Fibroblast of skin of right quadriceps (primary cell): Measurements from ENCODE around the gene MTX1.
A peak's percentile ranks its signal among the peaks of the same experiment; 100 is the strongest.

Source experiments
- DNase-seq: peaks from one replicate; pipeline ENCODE4 v3.0.0-alpha.2; 2013

The MTX1 gene

DNA sequence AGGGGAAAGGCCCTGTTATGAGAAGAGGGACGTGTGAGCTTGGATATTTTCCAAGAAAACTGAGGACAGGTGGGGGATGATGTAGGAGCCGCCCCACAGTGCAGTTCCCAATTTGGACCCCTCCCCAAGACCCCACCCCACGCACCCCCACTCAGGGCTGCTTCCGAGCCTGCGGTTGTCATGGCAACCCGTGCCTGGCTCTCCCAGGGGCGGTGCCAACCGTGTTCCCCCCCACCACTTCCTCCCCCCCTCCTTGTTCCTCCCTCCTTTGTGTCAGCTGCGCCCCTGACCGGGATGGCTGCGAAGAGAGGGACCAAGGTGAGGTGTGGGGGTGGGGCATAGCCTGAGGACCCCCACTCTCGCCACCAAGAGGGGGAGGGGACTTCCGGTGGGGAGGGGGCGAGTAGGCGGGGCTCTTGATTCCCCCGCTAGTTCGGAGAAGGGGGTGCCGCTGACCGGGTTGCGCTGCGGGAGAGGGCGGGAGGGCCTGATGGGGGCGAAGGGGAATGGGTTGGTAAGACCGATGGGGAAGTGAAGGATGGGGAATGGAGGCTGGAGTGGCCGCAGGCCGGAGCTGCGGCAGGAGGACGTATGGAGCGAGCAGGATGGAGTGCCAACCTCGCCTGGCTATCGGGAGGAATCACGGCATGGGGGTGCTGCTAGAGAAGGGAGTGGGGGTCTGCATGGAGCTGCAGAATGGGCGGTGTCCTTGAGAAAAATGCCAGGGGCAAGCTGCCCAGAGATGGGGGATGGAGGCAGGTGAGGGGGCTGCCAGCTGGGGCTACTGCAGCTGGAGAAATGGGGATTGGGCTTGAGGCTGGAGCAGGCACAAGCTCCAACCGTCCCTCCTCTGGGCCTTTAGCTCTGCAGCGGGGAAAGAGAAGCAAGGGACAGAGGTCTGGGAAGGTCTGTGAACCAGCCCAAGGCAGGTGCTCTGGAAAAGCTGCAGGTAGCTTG, 33.9 kb upstream of the MTX1 start:
- DNase-seq = peak; percentile 46

DNA sequence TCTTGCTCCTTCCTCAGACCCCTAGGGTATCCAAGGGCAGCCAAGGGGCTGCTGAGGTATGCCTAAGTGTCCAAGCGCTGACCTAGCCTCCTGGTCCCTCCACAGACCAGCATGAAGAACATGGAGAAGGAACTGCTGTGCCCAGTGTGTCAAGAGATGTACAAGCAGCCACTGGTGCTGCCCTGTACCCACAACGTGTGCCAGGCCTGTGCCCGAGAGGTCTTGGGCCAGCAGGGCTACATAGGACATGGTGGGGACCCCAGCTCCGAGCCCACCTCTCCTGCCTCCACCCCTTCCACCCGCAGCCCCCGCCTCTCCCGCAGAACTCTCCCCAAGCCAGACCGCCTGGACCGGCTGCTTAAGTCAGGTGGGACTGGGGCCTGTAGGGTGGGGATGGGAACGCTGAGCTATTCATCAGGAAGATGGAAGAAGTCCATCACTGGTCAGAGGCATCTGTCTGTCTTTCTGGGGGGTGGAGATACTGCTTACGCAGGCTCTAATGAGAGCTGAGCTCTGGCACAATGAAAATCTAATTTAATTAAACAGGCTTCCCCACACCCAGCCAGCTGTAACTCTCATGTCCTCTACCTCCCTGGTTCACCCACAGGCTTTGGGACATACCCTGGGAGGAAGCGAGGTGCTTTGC, 33.1 kb upstream of the MTX1 start:
- DNase-seq = no peak

DNA sequence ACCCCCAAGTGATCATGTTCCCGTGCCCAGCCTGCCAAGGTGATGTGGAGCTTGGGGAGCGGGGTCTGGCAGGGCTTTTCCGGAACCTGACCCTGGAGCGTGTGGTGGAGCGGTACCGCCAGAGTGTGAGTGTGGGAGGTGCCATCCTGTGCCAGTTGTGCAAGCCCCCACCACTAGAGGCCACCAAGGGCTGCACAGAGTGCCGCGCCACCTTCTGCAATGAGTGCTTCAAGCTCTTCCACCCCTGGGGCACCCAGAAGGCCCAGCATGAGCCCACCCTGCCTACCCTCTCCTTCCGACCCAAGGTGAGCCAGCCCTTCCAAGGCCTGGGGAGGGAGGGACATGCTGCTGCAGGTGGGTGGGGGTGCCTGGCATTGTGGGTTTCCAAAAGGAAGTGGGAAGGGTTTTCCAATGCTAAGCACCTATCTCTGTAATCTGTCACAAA, 32.5 kb upstream of the MTX1 start:
- DNase-seq = no peak

DNA sequence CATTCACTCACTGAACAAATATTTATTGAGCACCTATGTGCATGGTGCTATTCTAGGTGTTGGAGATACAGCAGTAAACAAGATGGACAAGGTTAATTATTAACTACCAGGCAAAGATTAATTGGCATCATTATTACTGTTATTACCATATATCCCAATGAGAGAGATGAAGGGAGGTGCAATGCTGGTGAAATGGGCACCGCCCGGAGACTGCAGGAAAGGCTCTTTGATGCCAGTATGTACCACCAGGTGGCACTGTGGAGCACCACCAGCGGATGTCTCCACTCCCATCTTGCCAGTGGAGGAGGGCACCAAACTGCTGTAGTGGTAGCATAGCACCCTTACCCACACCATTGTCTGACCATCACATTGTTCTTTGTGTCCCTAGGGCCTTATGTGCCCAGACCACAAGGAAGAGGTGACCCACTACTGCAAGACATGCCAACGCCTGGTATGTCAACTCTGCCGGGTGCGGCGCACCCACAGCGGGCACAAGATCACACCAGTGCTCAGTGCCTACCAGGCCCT, 31.9 kb upstream of the MTX1 start:
- peak; percentile 62 for DNase-seq

DNA sequence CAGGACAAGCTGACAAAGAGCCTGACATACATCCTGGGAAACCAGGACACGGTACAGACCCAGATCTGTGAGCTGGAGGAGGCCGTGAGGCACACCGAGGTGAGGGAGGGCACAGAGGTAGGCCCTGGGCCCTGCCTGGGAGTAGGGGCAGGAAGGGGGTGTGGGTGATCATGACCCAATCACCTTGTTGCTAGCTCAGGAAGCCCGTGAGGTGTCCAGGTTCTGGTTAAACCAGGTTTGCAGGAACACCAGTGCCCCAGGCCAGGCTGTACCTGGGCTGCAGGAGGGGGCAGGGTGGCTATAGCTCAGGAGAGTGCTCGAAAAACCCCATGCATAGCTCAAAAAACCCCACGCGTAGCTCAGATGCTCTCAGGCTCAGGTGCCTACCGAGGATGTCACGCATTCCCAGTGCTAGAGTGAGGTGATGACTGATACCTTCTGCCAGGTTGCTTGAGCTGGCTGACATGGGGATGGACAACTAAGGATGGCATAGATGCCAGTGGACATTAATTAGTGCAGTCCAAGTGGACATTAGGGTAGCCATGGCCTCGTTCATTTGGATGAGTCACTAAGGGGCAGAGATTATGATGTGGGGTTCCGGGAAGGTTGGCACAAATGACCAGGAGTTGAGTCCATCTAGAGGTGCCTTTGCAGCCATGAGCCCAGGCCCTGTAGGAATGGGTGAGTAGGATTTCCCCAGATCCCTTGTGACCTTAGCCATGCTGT, 31.1 kb upstream of the MTX1 start:
- no peak for DNase-seq

DNA sequence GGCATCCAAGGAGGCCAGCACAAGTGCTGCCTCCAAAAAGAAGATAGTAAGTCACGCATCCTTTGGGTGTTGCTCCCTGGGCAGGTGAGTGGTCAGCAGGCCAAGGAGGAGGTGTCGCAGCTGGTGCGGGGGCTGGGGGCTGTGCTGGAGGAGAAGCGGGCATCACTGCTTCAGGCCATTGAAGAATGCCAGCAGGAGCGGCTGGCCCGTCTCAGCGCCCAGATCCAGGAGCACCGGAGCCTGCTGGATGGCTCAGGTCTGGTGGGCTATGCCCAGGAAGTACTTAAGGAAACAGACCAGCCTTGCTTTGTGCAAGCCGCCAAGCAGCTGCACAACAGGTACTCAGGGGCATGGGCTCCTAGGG, 30.6 kb upstream of the MTX1 start:
- DNase-seq = no peak

DNA sequence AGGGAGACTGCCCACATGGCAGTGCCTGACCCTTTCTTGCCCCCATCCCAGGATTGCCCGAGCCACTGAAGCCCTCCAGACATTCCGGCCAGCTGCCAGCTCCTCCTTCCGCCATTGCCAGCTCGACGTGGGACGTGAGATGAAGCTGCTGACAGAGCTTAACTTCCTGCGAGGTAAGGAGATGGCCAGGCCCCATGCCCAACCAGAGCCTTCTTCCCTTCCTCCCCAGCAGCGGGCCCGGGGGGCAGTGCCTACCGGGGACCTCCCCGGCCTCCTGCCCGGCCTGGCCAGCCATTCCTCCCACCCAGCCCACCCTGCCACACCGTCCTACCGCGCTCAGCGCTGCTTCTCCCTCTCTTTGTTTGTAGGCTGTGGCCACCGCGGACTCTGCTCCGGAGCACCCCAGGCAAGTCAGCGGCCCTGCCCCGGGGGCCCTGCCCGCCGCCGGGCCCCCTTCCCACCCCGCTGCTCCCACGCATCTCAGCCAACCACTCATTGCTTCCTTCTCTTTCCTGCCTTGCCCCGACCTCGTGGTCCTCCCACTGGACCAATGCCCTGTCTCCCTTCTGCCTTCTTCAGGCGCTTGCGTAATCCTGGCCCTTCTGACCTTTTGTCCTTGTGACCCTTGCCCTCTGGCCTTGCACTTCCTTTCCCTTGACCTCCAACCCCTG, 29.9 kb upstream of the MTX1 start:
- DNase-seq = no peak

DNA sequence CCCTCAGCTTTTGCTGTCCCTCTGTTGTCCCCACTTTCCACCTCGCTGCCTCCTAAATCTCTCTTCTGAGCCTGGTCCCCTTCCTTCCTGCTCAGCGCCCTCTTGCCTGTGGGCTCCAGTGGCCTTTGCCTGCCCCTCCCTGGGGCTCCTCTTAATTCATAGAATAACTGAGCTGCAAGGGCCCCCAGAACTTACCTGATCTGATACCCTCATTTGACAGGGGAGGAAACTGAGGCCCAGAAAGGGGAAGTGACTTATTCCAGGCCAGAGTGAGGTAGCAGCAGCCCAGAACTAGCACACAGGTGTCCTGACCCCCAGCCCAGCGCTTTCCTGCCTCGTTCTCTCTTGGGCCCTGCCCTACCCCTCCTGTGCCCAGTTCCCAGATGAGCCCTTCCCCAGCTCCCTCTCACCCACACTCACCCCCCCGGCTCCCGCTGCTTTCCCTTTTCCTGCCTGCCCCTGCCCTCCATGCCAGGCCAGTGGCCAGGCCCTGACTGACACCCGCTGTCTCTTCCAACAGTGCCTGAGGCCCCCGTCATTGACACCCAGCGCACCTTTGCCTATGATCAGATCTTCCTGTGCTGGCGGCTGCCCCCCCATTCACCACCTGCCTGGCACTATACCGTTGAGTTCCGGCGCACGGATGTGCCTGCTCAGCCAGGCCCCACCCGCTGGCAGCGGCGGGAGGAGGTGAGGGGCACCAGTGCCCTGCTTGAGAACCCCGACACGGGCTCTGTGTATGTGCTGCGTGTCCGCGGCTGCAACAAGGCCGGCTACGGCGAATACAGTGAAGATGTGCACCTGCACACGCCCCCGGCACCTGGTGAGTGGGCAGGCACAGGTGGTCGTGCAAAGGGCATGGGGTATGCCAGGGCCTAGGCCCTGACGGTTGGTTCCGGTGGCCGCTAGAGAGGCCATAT, 29.1 kb upstream of the MTX1 start:
- DNase-seq = no peak

DNA sequence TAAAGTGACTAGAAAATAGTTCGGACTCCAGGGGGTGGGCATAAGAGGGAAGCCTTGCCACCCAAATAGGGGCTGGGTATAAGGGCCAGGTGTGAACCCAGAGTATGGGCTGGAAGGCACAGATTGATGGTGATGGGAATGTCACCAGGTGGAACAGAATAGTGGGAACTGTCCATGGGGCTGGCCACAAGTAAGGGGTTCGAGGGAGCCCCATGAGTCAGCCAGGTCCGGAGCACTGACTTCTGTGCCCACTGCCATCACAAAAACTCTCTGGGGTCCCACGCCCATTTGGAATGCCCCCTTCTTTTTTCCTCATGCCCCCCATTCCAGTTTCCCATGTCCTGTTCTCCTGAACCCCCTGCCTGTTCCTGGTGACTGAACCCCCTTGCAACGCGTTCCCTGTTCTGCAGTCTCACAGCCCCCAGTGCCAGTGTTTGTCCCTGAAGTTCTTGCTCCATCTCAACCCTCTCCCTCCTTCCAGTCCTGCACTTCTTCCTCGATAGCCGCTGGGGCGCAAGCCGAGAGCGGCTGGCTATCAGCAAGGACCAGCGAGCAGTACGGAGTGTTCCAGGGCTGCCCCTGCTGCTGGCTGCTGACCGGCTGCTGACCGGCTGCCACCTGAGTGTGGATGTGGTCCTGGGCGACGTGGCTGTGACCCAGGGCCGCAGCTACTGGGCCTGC, 27.0 kb upstream of the MTX1 start:
- no peak for DNase-seq

DNA sequence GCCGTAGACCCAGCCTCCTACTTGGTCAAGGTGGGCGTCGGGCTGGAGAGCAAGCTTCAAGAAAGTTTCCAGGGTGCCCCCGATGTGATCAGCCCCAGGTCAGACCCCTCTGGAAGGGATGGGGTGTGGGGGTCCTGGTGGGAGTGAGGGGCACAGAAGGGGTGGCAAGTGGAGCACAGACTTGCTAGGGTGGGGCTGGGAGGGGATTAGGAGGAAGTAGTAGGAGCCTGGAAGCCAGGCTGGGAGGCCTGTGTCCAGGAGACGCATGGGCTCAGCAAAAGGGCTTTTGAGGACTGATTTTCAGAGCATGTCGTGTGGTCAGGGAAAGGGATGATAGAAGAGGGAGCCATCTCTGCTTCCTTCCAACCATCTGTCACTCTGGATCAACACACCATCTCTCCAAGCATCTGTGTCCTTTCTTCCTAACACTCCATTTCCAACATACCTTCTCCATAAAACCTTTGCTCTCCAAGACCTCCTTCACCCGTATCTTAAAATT, 26.4 kb upstream of the MTX1 start:
- DNase-seq = no peak

DNA sequence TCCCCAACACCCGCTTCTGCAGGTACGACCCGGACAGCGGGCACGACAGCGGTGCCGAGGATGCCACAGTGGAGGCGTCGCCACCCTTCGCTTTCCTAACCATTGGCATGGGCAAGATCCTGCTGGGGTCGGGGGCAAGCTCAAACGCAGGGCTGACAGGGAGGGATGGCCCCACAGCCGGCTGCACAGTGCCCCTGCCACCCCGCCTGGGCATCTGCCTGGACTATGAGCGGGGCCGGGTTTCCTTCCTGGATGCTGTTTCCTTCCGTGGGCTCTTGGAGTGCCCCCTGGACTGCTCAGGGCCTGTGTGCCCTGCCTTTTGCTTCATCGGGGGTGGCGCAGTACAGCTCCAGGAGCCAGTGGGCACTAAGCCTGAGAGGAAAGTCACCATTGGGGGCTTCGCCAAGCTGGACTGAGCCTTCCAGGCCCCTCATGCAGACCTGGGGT, 24.7 kb upstream of the MTX1 start:
- no peak for DNase-seq

DNA sequence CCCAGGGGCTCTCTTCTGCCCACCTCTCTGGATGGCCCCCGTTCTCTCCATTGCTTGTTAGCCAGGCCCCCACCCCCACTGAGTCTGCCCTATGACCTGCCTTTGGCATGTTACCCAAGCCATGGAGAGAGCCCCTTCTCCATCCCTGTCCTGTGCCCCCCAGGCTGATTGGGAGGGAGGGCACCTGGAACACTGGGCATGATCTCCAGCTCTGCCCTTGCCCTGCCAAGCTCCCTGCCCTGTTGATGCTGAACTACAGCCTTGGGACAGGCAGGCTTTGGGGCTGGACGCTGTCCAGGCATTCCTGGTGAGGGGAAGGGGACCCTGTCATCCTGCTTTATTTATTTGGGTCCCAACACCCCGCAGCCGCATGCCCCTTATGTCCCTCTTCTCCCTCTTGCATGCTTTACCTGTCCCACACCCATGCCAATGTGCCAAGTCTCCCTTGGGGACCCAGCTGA, 24.1 kb upstream of the MTX1 start:
- DNase-seq = no peak

DNA sequence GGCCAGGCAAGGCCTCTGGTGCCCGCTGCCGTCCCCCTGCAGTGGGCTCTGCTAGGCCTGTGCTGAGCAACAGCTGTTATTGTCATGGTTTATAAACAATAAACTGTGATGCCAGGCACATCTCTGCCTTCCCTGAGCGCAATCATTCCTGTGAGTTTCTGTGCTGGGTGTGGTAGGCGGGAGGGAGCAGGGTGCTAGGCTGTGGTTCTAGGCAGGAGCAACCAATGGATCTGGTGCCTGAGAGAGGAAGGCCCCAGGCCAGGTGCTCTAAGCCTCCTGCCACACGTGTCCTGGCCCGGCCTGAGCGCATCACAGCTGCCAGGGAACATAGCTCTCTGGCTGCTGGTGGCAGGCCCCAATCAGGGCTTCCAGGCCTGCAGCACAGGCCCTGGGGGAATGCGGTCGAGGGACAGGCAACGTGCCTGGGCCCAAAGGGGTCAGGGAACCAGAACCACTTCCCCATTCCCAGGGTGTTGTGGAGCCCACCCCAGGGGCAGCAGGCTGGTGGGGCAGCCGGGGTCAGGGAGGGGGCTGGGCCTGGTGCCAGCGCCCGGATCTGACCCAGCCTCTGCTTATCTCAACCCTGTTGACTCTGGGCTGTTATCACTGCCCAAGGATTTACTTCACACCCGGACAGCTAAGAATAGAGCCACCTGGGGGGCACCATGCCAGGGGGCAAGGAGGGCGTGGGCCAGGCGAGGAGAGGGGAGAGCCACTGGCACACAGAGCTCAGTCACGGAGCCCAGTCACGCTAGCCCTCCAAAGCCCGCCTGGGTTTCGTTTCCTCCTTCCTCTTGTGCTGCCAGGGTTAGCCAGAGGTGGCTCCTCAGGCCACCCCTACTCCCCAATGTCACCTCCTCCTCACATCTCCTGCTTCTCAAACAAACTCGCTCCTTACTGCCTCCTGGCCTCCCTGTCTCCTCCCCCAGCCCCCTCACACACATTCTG, 23.4 kb upstream of the MTX1 start:
- DNase-seq = no peak

DNA sequence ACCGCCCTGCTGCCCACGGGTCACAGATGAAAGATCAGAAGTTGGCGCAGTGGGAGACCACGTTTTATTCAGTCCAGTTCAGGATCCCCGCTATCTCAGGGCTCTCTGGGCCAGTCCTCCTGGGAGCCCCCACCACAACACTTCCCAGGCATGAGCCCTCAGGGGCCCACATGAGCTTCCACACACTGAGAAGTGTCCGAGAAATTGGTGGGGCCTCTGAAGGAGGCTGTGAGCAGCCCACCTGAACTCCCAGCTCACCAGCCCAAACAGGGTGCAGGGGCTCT, 22.8 kb upstream of the MTX1 start:
- no peak for DNase-seq

DNA sequence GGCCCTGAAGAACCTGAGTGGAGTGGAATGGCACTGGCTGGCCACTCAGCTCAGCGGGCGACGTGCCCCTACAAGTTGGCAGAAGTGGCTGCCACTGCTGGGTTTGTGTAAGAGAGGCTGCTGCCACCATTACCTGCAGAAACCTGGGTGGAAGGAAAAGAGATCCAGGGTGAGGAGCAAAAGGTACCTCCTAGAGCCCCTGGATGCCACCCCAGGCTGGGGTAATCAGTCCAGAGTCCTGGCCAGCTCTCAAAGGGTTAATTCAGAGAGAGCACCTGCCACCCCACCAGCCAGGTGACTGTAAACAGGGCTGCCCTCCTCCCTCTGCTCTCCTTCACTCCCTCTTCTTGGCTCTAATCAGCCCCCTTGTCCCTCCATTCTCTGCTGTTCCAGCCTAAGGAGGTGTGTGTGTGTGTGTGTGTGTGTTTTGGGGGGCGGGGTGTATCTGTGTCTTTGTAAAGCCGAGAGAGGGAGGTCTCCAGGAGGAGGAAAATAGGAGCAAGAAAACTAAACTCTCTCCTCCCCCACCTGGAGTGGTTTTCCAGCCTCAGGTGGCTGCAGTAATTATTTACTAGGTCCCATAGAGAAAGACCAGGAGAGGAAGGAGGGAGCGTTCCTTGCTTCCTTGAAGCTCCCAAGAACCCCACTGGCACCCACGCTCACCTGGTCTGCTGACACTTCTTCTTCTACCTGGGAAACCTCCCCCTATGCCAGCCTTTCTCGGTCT, 22.3 kb upstream of the MTX1 start:
- DNase-seq = no peak

DNA sequence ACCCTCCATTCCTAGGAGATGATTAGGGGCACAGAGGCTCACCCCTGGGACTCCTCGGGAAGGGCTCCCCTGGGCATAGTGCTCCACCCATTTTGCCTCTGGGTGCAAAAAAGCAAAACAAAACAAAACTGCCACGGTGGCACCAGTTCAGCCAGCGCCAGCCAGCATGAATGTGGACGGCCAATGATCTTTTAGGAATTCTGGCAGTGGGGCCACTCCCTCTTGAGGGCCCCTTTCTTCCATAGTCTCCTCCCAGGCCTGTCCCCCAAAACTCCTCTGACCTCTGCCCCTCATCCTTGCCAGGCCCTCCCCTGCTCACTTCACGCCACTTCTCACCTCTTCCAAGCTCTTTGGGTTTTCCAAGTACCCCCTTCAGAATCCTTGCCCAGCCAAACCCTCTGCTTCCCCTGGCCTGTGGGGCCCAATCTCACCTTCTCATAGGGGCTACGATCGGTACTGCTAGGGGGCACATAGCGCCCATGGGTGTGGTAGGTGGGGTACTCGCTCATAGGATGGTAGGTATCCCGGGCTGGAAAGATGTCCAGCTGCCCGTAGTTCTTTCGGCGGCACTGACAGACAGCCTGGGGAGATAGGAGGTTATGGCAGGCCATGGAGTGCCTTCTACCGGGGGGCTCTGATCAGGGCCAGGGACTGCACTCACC, 21.6 kb upstream of the MTX1 start:
- DNase-seq = no peak

DNA sequence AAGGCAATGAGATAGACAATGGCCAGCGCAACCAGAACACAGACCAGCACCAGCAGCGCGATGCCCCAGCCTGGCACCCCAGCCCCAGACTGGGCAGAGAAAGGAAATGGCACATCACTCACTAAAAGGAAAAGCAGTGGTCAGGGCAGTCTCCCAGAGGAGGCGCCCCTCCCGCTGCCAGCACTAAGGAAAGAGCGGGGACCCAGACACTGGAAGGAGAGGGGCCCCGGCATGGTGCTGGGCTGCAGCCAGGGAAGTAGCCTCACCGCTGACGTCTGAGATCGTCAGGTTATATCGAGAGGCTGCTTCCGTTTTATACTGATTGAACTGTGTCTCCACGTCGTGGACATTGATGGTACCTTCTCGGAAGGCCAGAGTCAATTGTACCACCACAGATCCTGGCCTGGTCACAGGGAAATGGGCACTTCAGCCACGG, 21.0 kb upstream of the MTX1 start:
- DNase-seq = no peak

DNA sequence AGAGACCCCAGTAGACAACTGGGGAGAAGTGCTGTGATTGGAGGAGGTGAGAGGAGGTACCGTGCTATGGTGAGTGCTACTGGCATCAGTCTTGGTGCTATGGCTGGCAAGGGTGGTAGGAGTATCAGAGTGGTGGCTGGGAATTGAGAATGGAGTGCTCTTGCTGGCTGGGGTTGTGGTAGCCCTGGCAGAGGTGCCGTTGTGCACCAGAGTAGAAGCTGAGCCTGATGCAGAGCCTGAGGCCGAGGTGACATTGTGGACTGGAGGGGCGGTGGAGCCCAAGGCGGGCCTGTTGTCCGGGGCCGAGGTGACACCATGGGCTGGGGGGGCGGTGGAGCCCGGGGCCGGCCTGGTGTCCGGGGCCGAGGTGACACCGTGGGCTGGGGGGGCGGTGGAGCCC, 20.2 kb upstream of the MTX1 start:
- DNase-seq = no peak
